Measurements from ENCODE around the gene F7. TPM values are rescaled to one million over a fixed set of nuclear protein-coding genes. Genes with fewer than 3 reads are reported as not detected.
"Not testable (repeated sequence)": the region's sequence is repeated elsewhere in the genome, so short reads cannot be mapped to it uniquely, and the experiment has no call there.

Gene F7
- 0.06 TPM in 1 of 2 replicates, not detected in the other for total RNA-seq

DNA sequence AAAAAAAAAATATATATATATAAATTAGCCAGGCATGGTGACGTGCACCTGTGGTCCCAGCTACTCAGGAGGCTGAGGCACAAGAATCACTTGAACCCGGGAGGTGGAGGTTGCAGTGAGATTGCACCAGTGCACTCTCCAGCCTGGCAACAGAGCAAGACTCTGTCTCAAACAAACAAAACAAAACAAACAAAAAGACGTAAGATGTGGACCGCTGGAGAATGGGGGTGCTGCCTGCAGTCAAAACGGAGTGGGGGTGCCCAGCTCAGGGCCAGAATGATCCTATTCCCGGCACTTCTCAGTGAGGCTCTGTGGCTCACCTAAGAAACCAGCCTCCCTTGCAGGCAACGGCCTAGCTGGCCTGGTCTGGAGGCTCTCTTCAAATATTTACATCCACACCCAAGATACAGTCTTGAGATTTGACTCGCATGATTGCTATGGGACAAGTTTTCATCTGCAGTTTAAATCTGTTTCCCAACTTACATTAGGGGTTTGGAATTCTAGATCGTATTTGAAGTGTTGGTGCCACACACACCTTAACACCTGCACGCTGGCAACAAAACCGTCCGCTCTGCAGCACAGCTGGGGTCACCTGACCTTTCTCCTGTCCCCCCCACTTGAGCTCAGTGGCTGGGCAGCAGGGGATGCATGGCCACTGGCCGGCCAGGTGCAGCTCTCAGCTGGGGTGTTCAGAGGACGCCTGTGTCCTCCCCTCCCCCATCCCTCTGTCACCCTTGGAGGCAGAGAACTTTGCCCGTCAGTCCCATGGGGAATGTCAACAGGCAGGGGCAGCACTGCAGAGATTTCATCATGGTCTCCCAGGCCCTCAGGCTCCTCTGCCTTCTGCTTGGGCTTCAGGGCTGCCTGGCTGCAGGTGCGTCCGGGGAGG is at the start of gene F7:
F7 (plus strand) TSS at position 760 of the 889 bp plus-strand sequence; CDS start at position 811, 51 bp downstream.
- no peak within 1 kb of the TSS for H3K4me3 ChIP-seq (ENCODE audit: low read depth, low read length)
- TF ChIP-seq CTCF (conservative IDR thresholded peaks at IDR 0.05; ENCODE audit: low read depth, low read length) = no peak
- no peak for DNase-seq (ENCODE audit: low read depth)

GRCh38 chr13:113057084-113057483 is 48.5 kb upstream of the F7 start:
- no peak overlapping the region for H3K4me3 ChIP-seq (ENCODE audit: low read depth, low read length)
- no peak for TF ChIP-seq CTCF (conservative IDR thresholded peaks at IDR 0.05; ENCODE audit: low read depth, low read length)
- no peak for DNase-seq (ENCODE audit: low read depth)

DNA sequence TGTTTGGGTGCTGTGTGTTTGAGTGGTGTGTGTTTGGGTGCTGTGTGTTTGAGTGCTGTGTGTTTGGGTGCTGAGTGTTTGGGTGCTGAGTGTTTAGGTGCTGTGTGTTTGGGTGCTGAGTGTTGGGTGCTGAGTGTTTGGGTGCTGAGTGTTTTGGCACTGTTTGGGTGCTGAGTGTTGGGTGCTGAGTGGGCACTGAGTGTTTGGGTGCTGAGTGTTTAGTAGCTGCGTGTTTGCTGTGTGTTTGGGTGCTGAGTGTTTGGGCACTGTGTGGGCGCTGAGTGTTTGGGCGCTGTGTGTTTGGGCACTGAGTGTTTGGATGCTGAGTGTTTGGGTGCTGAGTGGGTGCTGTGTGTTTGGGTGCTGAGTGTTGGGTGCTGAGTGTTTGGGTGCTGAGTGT is 48.0 kb upstream of the F7 start:
- not testable (repeated sequence) for DNase-seq (ENCODE audit: low read depth); H3K4me3 ChIP-seq (ENCODE audit: low read depth, low read length)

- TF ChIP-seq CTCF (conservative IDR thresholded peaks at IDR 0.05; ENCODE audit: low read depth, low read length) = no peak
- no peak overlapping the region for H3K4me3 ChIP-seq (ENCODE audit: low read depth, low read length)
- DNase-seq (ENCODE audit: low read depth) = no peak
These were observed 47.2 kb upstream of the F7 start for GRCh38 chr13:113058129-113058987.

DNA sequence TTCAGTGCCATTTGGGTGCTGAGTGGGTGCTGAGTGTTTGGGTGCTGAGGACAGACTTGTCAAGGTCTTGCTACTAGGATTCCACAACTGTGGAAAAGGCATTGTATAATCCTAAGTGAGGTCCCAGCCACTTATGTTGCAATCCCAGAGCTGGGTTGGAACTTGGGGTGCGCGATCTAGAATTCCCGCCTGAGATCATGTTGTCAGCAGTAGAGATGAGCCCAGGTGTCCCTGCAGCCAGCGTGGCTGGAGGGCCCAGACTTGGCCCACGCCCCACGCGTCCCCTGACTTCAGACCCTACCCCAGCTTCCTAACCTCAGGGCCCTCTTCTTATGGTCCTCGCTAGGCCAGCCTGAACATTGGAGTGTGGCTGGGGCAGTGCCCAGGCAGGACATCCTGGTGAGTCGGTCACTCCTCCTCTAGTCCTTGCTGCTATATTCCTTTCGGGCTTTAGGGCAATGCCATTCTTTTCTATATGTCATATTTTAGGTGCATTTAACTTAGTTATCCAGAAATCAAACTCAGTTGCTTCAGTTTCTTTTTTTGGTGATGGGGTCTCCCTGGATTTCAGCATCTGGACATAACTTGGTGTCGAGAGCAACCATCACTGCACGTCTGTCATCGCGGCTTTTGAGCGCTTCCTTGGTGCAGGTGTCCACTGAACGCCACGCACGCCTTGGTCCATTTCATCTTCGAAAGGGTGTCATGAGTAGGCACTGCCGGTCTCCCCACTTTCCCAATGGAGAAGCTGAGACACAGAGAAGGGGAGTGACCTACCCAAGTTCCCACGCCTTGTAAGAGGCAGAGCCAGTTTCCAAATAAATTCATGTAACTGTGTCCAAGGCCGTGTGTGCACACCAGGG is 46.4 kb upstream of the F7 start:
- H3K4me3 ChIP-seq (ENCODE audit: low read depth, low read length) = no peak overlapping the region
- DNase-seq (ENCODE audit: low read depth) = no peak
- TF ChIP-seq CTCF (conservative IDR thresholded peaks at IDR 0.05; ENCODE audit: low read depth, low read length) = no peak

DNA sequence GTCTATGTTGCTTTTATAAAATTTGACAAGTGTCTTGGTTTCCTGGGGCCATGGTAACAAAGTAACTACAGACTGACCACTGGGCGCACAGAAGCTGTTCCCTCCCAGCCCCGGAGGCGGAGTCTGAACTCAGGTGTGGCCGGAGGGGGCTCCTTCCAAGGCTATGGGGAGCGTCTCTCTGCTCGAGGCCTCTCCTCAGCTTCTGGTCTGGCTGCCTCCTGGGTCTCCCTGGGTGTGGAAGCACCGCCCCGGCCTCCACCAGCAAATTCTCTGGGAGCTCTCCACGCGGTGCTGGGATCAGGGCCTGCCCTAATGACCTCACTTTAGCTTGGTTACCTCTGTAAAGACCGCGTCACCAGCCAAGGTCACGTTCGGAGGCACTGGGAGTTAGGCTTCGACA is 45.7 kb upstream of the F7 start:
- H3K4me3 ChIP-seq (ENCODE audit: low read depth, low read length) = no peak overlapping the region
- DNase-seq (ENCODE audit: low read depth) = no peak
- TF ChIP-seq CTCF (conservative IDR thresholded peaks at IDR 0.05; ENCODE audit: low read depth, low read length) = no peak
